HepG2 (cell line): ENCODE measurements around the gene ZNF284. TPM values are rescaled to one million over a fixed set of nuclear protein-coding genes. Genes with fewer than 3 reads are reported as not detected.
A peak's percentile ranks its signal among the peaks of the same experiment; 100 is the strongest.

ENCODE experiments used
- ATAC-seq: fragments of 200-7000 bp; cut with Tn5 transposase; 3 replicates; pipeline ENCODE4 v1.9.1; 2020; ENCODE audit warnings: mild to moderate bottlenecking, moderate library complexity
- BruUV-seq: library from RNA; stranded (reverse); fragments of 400-500 nt; replicated peaks from 2 replicates; lab custom pipeline; 2021; lab: Mats Ljungman, UMichigan
- CTCF ChIA-PET: fragments of 300-600 bp; formaldehyde crosslinking; extraction: SDS; loops from one replicate; lab custom pipeline; 2021; ENCODE audit warnings: low total read pairs, inconsistent platforms, low intra/inter-chr PET ratio; lab: Yijun Ruan, JAX
- POLR2A ChIA-PET: fragments of 350-600 bp; sonication (Branson Sonifier 250); formaldehyde crosslinking; loops from one replicate; lab custom pipeline; 2020; ENCODE audit warnings: antibody characterized with exemption, inconsistent platforms; lab: Yijun Ruan, JAX
- DNase-seq: peaks from one replicate; pipeline ENCODE4 v3.0.0-alpha.2; 2015; ENCODE audit warnings: low spot score
- FAIRE-seq: peaks from 3 replicates; lab custom pipeline; 2011; peaks lifted over from hg19 to GRCh38; lab: Jason Lieb, UNC
- H2AFZ ChIP-seq: one replicate; pipeline ENCODE4 v1.6.1; 2011; ENCODE audit warnings: low read length, inconsistent platforms
- H3K27ac ChIP-seq: fragments of 300-600 bp; 3 replicates; pipeline ENCODE4 v1.8.0; 2011; ENCODE audit warnings: mixed run types, mild to moderate bottlenecking, mixed read lengths, low read length, inconsistent platforms; ENCODE audit not compliant: insufficient read depth; ENCODE audit errors: extremely low read length
- H3K27me3 ChIP-seq, 2 experiments: fragments of 200-600 bp in 1 of 2; 2 replicates in 1 of 2; 3 replicates in 1 of 2; pipeline versions ENCODE4 v1.6.0 to v1.8.0; 2011; ENCODE audit warnings: low read length in 2 of 2, mild to moderate bottlenecking in 2 of 2, moderate library complexity in 2 of 2, inconsistent platforms in 1 of 2; ENCODE audit not compliant: insufficient read depth in 2 of 2, control insufficient read depth in 1 of 2
- H3K36me3 ChIP-seq, 2 experiments: fragments of 200-600 bp in 1 of 2; replicated peaks in 1 of 2; 2 replicates in 1 of 2; 3 replicates in 1 of 2; pipeline versions ENCODE4 v1.5.1 to v1.8.0; 2011; ENCODE audit warnings: low read length in 2 of 2, inconsistent platforms in 1 of 2; ENCODE audit not compliant: insufficient read depth in 2 of 2, control insufficient read depth in 1 of 2
- H3K4me1 ChIP-seq: 2 replicates; pipeline ENCODE4 v1.5.1; 2012; ENCODE audit warnings: low read length, inconsistent platforms; ENCODE audit not compliant: insufficient read depth
- H3K4me2 ChIP-seq: 2 replicates; pipeline ENCODE4 v1.6.0; 2011; ENCODE audit warnings: low read depth, low read length, inconsistent platforms
- H3K4me3 ChIP-seq, 3 experiments: fragments of 200-600 bp in 1 of 3; sonication (generic), shearing (Covaris generic) in 1 of 3; replicated peaks in 1 of 3; 2 replicates each; pipeline ENCODE4 v1.5.1; 2011 to 2016; ENCODE audit warnings: low read length in 3 of 3, inconsistent platforms in 2 of 3, low read depth in 2 of 3, mild to moderate bottlenecking in 2 of 3, control low read depth in 1 of 3, mixed read lengths in 1 of 3; ENCODE audit not compliant: insufficient read depth in 1 of 3
- H3K79me2 ChIP-seq: one replicate; pipeline ENCODE4 v1.6.1; 2011; ENCODE audit warnings: low read length, inconsistent platforms; ENCODE audit not compliant: insufficient read depth
- H3K9ac ChIP-seq: 2 replicates; pipeline ENCODE4 v1.6.0; 2011; ENCODE audit warnings: mild to moderate bottlenecking, low read depth, low read length, inconsistent platforms; ENCODE audit not compliant: insufficient read depth
- H3K9me3 ChIP-seq: 2 replicates; pipeline ENCODE4 v1.5.1; 2012; ENCODE audit warnings: mild to moderate bottlenecking, low read length
- H4K20me1 ChIP-seq: 2 replicates; pipeline ENCODE4 v1.6.0; 2011; ENCODE audit warnings: inconsistent platforms, mild to moderate bottlenecking, low read length, moderate library complexity; ENCODE audit not compliant: insufficient read depth
- FOSL1 ChIP-seq: sonication (generic); formaldehyde crosslinking; IDR thresholded peaks from 2 replicates; pipeline ENCODE4 v1.9.0; 2021; ENCODE audit warnings: missing genetic modification reagents, borderline replicate concordance
- HDAC1 ChIP-seq: sonication (generic); formaldehyde crosslinking; IDR thresholded peaks from 2 replicates; pipeline ENCODE4 v1.5.1; 2020; ENCODE audit warnings: mild to moderate bottlenecking, missing genetic modification reagents
- HNF4G ChIP-seq, 2 experiments: sonication (generic) in 1 of 2; formaldehyde crosslinking in 1 of 2; IDR thresholded peaks; 2 replicates each; pipeline versions ENCODE4 v1.4.0 to v1.6.1; 2011 to 2020; ENCODE audit warnings: borderline replicate concordance in 2 of 2, low read depth in 2 of 2, mild to moderate bottlenecking in 2 of 2, low read length in 1 of 2, missing genetic modification reagents in 1 of 2, moderate library complexity in 1 of 2
- HOXA9 ChIP-seq: sonication (generic); formaldehyde crosslinking; IDR thresholded peaks from 2 replicates; pipeline ENCODE4 v1.8.1; 2022; ENCODE audit warnings: missing genetic modification reagents, mild to moderate bottlenecking, moderate library complexity, borderline replicate concordance
- IKZF4 ChIP-seq: sonication (generic); formaldehyde crosslinking; IDR thresholded peaks from 2 replicates; pipeline ENCODE4 v1.5.1; 2020; ENCODE audit warnings: borderline replicate concordance, mild to moderate bottlenecking, low read depth, missing genetic modification reagents; ENCODE audit errors: not compliant biosample characterization
- KLF15 ChIP-seq: sonication (generic); formaldehyde crosslinking; IDR thresholded peaks from 2 replicates; pipeline ENCODE4 v1.8.1; 2023; ENCODE audit warnings: borderline replicate concordance, mild to moderate bottlenecking, inconsistent platforms, missing genetic modification reagents, mixed read lengths
- MIER2 ChIP-seq: IDR thresholded peaks from 2 replicates; pipeline ENCODE4 v1.6.1; 2016; ENCODE audit warnings: missing biosample characterization, missing genetic modification reagents
- NAIF1 ChIP-seq: sonication (generic); formaldehyde crosslinking; IDR thresholded peaks from 2 replicates; pipeline ENCODE4 v1.5.0; 2020; ENCODE audit warnings: mild to moderate bottlenecking, missing genetic modification reagents, borderline replicate concordance
- NR2C2 ChIP-seq: sonication (generic); formaldehyde crosslinking; IDR thresholded peaks from 2 replicates; pipeline ENCODE4 v1.4.0; 2020; ENCODE audit warnings: missing genetic modification reagents, mild to moderate bottlenecking, moderate library complexity, borderline replicate concordance
- SOX13 ChIP-seq, 3 experiments: fragments of 450-650 bp in 1 of 3; sonication (generic) in 1 of 3; formaldehyde crosslinking in 1 of 3; IDR thresholded peaks in 2 of 3; conservative IDR thresholded peaks in 1 of 3; 2 replicates each; pipeline versions ENCODE4 v1.5.0 to v1.6.1; 2016 to 2020; ENCODE audit warnings: antibody characterized with exemption in 1 of 3, mild to moderate bottlenecking in 1 of 3, missing compliant biosample characterization in 1 of 3, missing genetic modification reagents in 1 of 3, moderate library complexity in 1 of 3
- STAG1 ChIP-seq: sonication (generic); formaldehyde crosslinking; IDR thresholded peaks from 2 replicates; pipeline ENCODE4 v1.4.0; 2020; ENCODE audit warnings: missing genetic modification reagents
- TRIM24 ChIP-seq: sonication (generic); formaldehyde crosslinking; IDR thresholded peaks from 2 replicates; pipeline ENCODE4 v1.8.0; 2022; ENCODE audit warnings: mild to moderate bottlenecking, missing genetic modification reagents
- ZFP41 ChIP-seq: sonication (generic); formaldehyde crosslinking; IDR thresholded peaks from 2 replicates; pipeline ENCODE4 v1.4.0; 2020; ENCODE audit warnings: mild to moderate bottlenecking, missing genetic modification reagents, borderline replicate concordance
- ZNF121 ChIP-seq: sonication (generic); formaldehyde crosslinking; IDR thresholded peaks from 2 replicates; pipeline ENCODE4 v1.5.0; 2020; ENCODE audit warnings: mild to moderate bottlenecking, missing genetic modification reagents
- ZNF18 ChIP-seq: sonication (generic); formaldehyde crosslinking; IDR thresholded peaks from 2 replicates; pipeline ENCODE4 v1.8.0; 2022; ENCODE audit warnings: mild to moderate bottlenecking, missing genetic modification reagents; ENCODE audit not compliant: insufficient replicate concordance
- ZNF503 ChIP-seq: sonication (generic); formaldehyde crosslinking; IDR thresholded peaks from 2 replicates; pipeline ENCODE4 v1.4.0; 2020; ENCODE audit warnings: missing genetic modification reagents
- ZNF546 ChIP-seq: sonication (generic); formaldehyde crosslinking; conservative IDR thresholded peaks from 2 replicates; pipeline ENCODE4 v1.8.1; 2023; ENCODE audit warnings: mild to moderate bottlenecking, missing genetic modification reagents
- ZSCAN25 ChIP-seq: sonication (generic); formaldehyde crosslinking; IDR thresholded peaks from 2 replicates; pipeline ENCODE4 v1.8.0; 2022; ENCODE audit warnings: mild to moderate bottlenecking, missing genetic modification reagents
- whole genome bisulfite sequencing: methylation state at CpG from one replicate; pipeline ENCODE4 v1.1.6; 2017; ENCODE audit warnings: low lambda C conversion rate; 5-methylcytosine and 5-hydroxymethylcytosine counted together
- in situ Hi-C: cut with HindIII; loops from 2 replicates; pipeline ENCODE4 v1.10.0; 2017; ENCODE audit warnings: low pct_unique_long_range_greater_than_20kb; ENCODE audit not compliant: extremely low pct_ligation_motif_present
- intact Hi-C: fragments of 100-400 bp; cut with micrococcal nuclease; formaldehyde crosslinking; loops from one replicate; pipeline ENCODE4 v1.10.0; 2022; ENCODE audit not compliant: unreplicated experiment
- polyA plus RNA-seq, 8 experiments: library from polyadenylated mRNA; depleted of rRNA in 3 of 8; stranded (reverse) in 7 of 8; unstranded in 1 of 8; fragments of >200 nt; fragmentation: Illumina TruSeq in 4 of 8; extraction: Trizol in 4 of 8; gene quantifications; 2 replicates each; pipeline versions ENCODE4 v1.2.1 to v1.2.3, GENCODE V29; 2011 to 2016; ENCODE audit warnings: low read depth in 4 of 8, missing spikeins in 1 of 8, mixed read lengths in 1 of 8; ENCODE audit not compliant: insufficient read depth in 1 of 8
- total RNA-seq, 5 experiments: library from RNA; depleted of rRNA; stranded (reverse); fragments of >200 nt; fragmentation: Illumina TruSeq; extraction: Trizol; gene quantifications; 2 replicates each; pipeline ENCODE4 v1.2.3, GENCODE V29; 2016; ENCODE audit warnings: low read depth in 1 of 5

ZNF284 gene
- total and polyA plus RNA-seq, 2 of the 13 experiments (the other 11 are each of a cell fraction or from before 2014, with no cell fraction given): 1.2 to 2.3 TPM

DNA sequence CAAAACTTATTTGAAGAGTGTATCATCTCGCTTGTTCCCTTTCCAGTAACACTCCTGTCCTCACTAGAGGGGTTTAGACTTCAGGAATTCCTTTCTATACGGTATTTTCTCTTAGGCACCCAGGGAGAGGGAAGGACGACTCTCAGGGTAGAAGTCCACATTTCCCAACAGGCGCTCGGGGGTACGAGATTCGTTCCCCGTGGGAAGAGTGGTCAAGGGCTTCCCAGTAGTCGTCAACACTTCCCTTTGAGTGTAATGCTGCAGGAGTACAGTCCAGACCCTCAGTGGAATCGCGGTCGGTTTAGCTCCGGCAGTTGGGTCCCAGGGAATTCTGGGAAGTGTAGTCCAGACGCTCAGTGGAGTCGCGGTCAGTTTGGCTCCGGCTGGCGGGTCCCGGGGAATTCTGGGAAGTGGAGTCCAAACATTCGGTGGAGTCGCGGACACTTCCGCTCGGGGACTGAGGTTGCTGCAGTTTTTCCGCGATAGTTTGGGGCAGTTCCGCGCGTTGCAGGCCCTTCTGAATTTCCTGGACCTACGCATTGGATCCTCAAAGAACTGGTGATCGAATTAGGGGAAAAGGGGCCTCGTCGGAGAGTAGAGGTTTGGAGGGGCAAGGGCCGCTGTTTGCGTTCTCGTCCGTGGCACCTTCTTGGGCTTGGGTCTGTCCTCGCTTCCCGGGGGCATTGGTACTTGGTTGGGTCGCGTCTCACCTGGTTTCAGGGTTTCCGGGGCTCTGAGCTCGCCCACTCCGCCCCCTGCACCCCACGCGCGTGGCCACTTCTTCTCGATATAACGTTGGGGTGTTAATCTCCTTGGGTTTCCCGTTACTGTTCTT lies 22.2 kb downstream of the ZNF284 start, which contains the start of gene ZNF224 (continued):
- TF ChIP-seq ZNF503: no peak
- TF ChIP-seq HNF4G (IDR thresholded peaks at IDR 0.05; ENCODE audit: borderline replicate concordance, low read depth, low read length): 0 out of 2 replicates have a peak, but pooled peaks have one; percentile 6
- no peak for TF ChIP-seq HNF4G (CRISPR knock-in tag; IDR thresholded peaks at IDR 0.05; ENCODE audit: borderline replicate concordance, low read depth)
- no peak for TF ChIP-seq ZSCAN25 (CRISPR knock-in tag)
- peak; percentile 69 for TF ChIP-seq HDAC1

DNA sequence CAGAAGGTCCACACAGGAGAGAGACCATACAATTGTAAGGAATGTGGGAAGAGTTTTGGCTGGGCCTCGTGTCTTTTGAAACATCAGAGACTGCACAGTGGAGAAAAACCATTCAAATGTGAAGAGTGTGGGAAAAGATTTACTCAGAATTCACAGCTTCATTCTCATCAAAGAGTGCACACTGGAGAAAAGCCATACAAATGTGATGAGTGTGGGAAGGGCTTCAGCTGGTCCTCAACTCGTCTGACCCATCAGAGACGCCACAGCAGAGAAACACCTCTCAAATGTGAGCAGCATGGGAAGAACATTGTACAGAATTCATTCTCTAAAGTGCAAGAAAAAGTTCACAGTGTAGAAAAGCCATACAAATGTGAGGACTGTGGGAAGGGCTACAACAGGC lies 35.8 kb downstream of the ZNF284 start:
- ATAC-seq (no peak), DNase-seq (no peak), FAIRE-seq (no peak)
- no TSS peak for BruUV-seq
- H3K9ac ChIP-seq: no peak overlapping the region
- 96% methylated on average over 3 of the region's 3 CpGs for WGBS
- H3K36me3 ChIP-seq: peaks cover 1 to 24% of the 10 kb centered on the region in 2 experiments; a peak in 4 of 5 replicates
- H3K4me2 ChIP-seq: no peak overlapping the region
- no peak overlapping the region for H2AFZ ChIP-seq
- peaks cover 7% of the 10 kb centered on the region; the same call in 1 of the 2 replicates for H3K4me1 ChIP-seq
- ChIA-PET CTCF (no interaction called here), POLR2A (interaction anchor here (0.6 kb wide), 1 partner anchor 105 kb away, joined by 3 read pairs; the partner anchor contains the start of gene ZNF227)
- H3K79me2 ChIP-seq: no peaks in the 10 kb centered on the region
- intact Hi-C loops (no loop called here), in situ Hi-C loops (no loop called here)
- H3K4me3 ChIP-seq: no peak overlapping the region
- no peaks in the 10 kb centered on the region for H3K9me3 ChIP-seq
- H3K27ac ChIP-seq: no peak overlapping the region
- no peaks in the 10 kb centered on the region; a peak in 1 of 5 replicates for H3K27me3 ChIP-seq
- no peaks in the 10 kb centered on the region for H4K20me1 ChIP-seq
- TF ChIP-seq ZNF546 (no peak), TRIM24 (CRISPR knock-in tag) (no peak), ZNF18 (no peak), KLF15 (CRISPR knock-in tag) (no peak), SOX13 (IDR thresholded peaks at IDR 0.05) (no peak), SOX13 (CRISPR knock-in tag; conservative IDR thresholded peaks at IDR 0.05 in 1 of 2, IDR thresholded peaks at IDR 0.05 in 1 of 2) (no peak), NAIF1 (CRISPR knock-in tag) (no peak), STAG1 (CRISPR knock-in tag) (no peak), HOXA9 (no peak), FOSL1 (CRISPR knock-in tag) (no peak), ZNF121 (no peak), IKZF4 (CRISPR knock-in tag) (no peak), ZFP41 (CRISPR knock-in tag) (no peak), NR2C2 (CRISPR knock-in tag) (no peak), MIER2 (no peak)
